Uterus (tissue), 2 donors: ENCODE measurements around the gene GPR78.

Source experiments
- POLR2A ChIP-seq, 2 donors: fragments of 450-650 bp; IDR thresholded peaks; one replicate each; pipeline ENCODE4 v1.6.1; 2016; ENCODE audit warnings: antibody characterized with exemption in 2 of 2, mild to moderate bottlenecking in 1 of 2, moderate library complexity in 1 of 2
- TF ChIP-seq, protein P1 (sequence below), 4 experiments: fragments of 200-600 bp in 2 of 4; fragments of 450-650 bp in 2 of 4; sonication (generic) in 2 of 4; IDR thresholded peaks; one replicate each; pipeline ENCODE4 v1.5.1; 2016 to 2019; ENCODE audit warnings: antibody characterized with exemption in 4 of 4, mild to moderate bottlenecking in 2 of 4, moderate library complexity in 1 of 4

DNA sequence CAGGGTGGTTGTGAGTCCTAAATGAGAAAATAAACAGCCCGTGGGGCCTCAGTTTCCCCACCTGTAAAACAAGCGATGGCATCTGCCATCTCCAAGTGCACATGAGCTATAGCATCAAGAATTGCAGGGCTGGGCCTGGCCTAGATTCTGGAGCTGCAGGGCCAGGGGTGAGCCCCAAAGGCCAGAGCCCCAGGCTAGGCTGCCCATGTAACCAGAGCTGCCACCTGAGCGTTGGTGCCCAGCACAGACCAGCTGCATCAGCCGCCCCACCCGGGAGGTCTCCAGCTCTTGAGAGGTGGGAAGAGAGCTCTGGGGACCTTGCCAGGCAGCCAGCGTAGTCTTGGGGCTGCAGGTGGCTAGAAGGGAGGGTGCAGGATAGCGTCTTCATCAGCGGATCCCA, 27.0 kb upstream of the GPR78 start:
- TF ChIP-seq, protein P1, sequence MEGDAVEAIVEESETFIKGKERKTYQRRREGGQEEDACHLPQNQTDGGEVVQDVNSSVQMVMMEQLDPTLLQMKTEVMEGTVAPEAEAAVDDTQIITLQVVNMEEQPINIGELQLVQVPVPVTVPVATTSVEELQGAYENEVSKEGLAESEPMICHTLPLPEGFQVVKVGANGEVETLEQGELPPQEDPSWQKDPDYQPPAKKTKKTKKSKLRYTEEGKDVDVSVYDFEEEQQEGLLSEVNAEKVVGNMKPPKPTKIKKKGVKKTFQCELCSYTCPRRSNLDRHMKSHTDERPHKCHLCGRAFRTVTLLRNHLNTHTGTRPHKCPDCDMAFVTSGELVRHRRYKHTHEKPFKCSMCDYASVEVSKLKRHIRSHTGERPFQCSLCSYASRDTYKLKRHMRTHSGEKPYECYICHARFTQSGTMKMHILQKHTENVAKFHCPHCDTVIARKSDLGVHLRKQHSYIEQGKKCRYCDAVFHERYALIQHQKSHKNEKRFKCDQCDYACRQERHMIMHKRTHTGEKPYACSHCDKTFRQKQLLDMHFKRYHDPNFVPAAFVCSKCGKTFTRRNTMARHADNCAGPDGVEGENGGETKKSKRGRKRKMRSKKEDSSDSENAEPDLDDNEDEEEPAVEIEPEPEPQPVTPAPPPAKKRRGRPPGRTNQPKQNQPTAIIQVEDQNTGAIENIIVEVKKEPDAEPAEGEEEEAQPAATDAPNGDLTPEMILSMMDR (IDR thresholded peaks at IDR 0.05): no peak
- TF ChIP-seq POLR2A (IDR thresholded peaks at IDR 0.05): no peak
